Upper lobe of left lung (tissue), 4 donors: ENCODE measurements around the gene GRIN1.

Experiments
- CTCF ChIP-seq, 6 experiments: fragments of 450-650 bp in 4 of 6; fragments of 200-600 bp in 2 of 6; sonication (generic) in 2 of 6; IDR thresholded peaks; one replicate each; pipeline ENCODE4 v1.5.1; 2016 to 2019; ENCODE audit warnings: antibody characterized with exemption in 6 of 6
- POLR2A ChIP-seq, 4 donors: fragments of 450-650 bp; IDR thresholded peaks; one replicate each; pipeline ENCODE4 v1.5.1; 2016 to 2017; ENCODE audit warnings: antibody characterized with exemption in 4 of 4, mild to moderate bottlenecking in 2 of 4

GRCh38 chr9:137112564-137113384 is 26.2 kb upstream of the GRIN1 start:
- TF ChIP-seq CTCF (IDR thresholded peaks at IDR 0.05) = no peak
- TF ChIP-seq POLR2A (IDR thresholded peaks at IDR 0.05) = no peak
